Kidney epithelial cell (primary cell): Measurements from ENCODE around the gene SHQ1. TPM values are rescaled to one million over a fixed set of nuclear protein-coding genes. Genes with fewer than 3 reads are reported as not detected.
A peak's percentile ranks its signal among the peaks of the same experiment; 100 is the strongest.

ENCODE experiments used
- DNase-seq: peaks from one replicate; pipeline ENCODE4 v3.0.0-alpha.2; 2010; ENCODE audit warnings: low read depth
- H3K27me3 ChIP-seq: 2 replicates; pipeline ENCODE4 v1.6.0; 2011; ENCODE audit warnings: low read length; ENCODE audit not compliant: control insufficient read depth, insufficient read depth
- H3K36me3 ChIP-seq: 2 replicates; pipeline ENCODE4 v1.5.1; 2011; ENCODE audit warnings: low read length; ENCODE audit not compliant: control insufficient read depth, insufficient read depth
- H3K4me3 ChIP-seq: 2 replicates; pipeline ENCODE4 v1.5.1; 2011; ENCODE audit warnings: low read depth, mild to moderate bottlenecking, control low read depth, low read length
- CTCF ChIP-seq: IDR thresholded peaks from 2 replicates; pipeline ENCODE4 v1.5.1; 2011; ENCODE audit warnings: mild to moderate bottlenecking, moderate library complexity, low read length, control low read depth, inconsistent platforms; ENCODE audit not compliant: insufficient read depth, poor library complexity, severe bottlenecking
- total RNA-seq: library from RNA; depleted of rRNA; stranded (reverse); fragments of >200 nt; gene quantifications from 2 replicates; pipeline ENCODE4 v1.2.3, GENCODE V29; 2015

The SHQ1 gene
- total RNA-seq, 1 donor from 2014 or later = 18.6 TPM

GRCh38 chr3:72814308-72814707, 33.9 kb downstream of the SHQ1 start:
- DNase-seq = no peak
- no peak for TF ChIP-seq CTCF
- H3K27me3 ChIP-seq = no peaks in the 10 kb centered on the region
- no peaks in the 10 kb centered on the region for H3K36me3 ChIP-seq
- no peak overlapping the region for H3K4me3 ChIP-seq

- H3K27me3 ChIP-seq = no peaks in the 10 kb centered on the region
- no peak for TF ChIP-seq CTCF
- H3K36me3 ChIP-seq = no peaks in the 10 kb centered on the region
- H3K4me3 ChIP-seq = no peak overlapping the region
- no peak for DNase-seq
These were observed 36.0 kb downstream of the SHQ1 start for GRCh38 chr3:72812201-72812600.

- DNase-seq = no peak
- TF ChIP-seq CTCF = peak; percentile 10
- Histone ChIP-seq H3K4me3 (no peak overlapping the region), H3K27me3 (no peaks in the 10 kb centered on the region), H3K36me3 (no peaks in the 10 kb centered on the region)
These were observed 36.7 kb downstream of the SHQ1 start for GRCh38 chr3:72811571-72811970.

- no peak overlapping the region for H3K4me3 ChIP-seq
- H3K27me3 ChIP-seq = no peaks in the 10 kb centered on the region
- DNase-seq = no peak
- no peak for TF ChIP-seq CTCF
- no peaks in the 10 kb centered on the region for H3K36me3 ChIP-seq
These were observed 37.4 kb downstream of the SHQ1 start for GRCh38 chr3:72810659-72811434.

- Histone ChIP-seq H3K4me3 (no peak overlapping the region), H3K36me3 (no peaks in the 10 kb centered on the region), H3K27me3 (no peaks in the 10 kb centered on the region)
- DNase-seq = no peak
- TF ChIP-seq CTCF = no peak
These were observed 38.2 kb downstream of the SHQ1 start for GRCh38 chr3:72810063-72810462.

- Histone ChIP-seq H3K4me3 (no peak overlapping the region), H3K27me3 (no peaks in the 10 kb centered on the region), H3K36me3 (no peaks in the 10 kb centered on the region)
- TF ChIP-seq CTCF = no peak
- DNase-seq = no peak
These were observed 43.9 kb downstream of the SHQ1 start for GRCh38 chr3:72804361-72804760.
